Ovary (tissue), 9 donors: Measurements from ENCODE around the gene ANTXRL. TPM values are rescaled to one million over a fixed set of nuclear protein-coding genes. Genes with fewer than 3 reads are reported as not detected.
A peak's percentile ranks its signal among the peaks of the same experiment; 100 is the strongest.
"Not testable (repeated sequence)": the region's sequence is repeated elsewhere in the genome, so short reads cannot be mapped to it uniquely, and the experiment has no call there.

Source experiments
- DNase-seq, 5 donors: peaks; one replicate each; pipeline ENCODE4 v3.0.0-alpha.2; 2019 to 2020
- H3K27ac ChIP-seq, 2 donors: fragments of 200-600 bp; one replicate each; pipeline versions ENCODE4 v1.5.1 to v1.8.0; 2019 to 2022
- H3K27me3 ChIP-seq: fragments of 200-600 bp; one replicate; pipeline ENCODE4 v1.8.0; 2022
- H3K36me3 ChIP-seq: fragments of 200-600 bp; sonication (generic); one replicate; pipeline ENCODE4 v1.5.1; 2019
- H3K4me1 ChIP-seq: one replicate; pipeline ENCODE4 v1.8.1; 2013; ENCODE audit warnings: mild to moderate bottlenecking, moderate library complexity; ENCODE audit not compliant: insufficient read depth
- H3K4me3 ChIP-seq: fragments of 200-600 bp; sonication (generic); one replicate; pipeline ENCODE4 v1.5.1; 2017
- H3K9me3 ChIP-seq, 2 donors: fragments of 200-600 bp in 1 of 2; sonication (generic) in 1 of 2; one replicate each; pipeline versions ENCODE4 v1.5.1 to v1.8.1; 2013 to 2019; ENCODE audit warnings: mild to moderate bottlenecking in 1 of 2, moderate library complexity in 1 of 2
- EP300 ChIP-seq: sonication (generic); formaldehyde crosslinking; IDR thresholded peaks from one replicate; pipeline ENCODE4 v1.6.1; 2017; ENCODE audit warnings: antibody characterized with exemption
- POLR2A ChIP-seq: fragments of 450-650 bp; IDR thresholded peaks from one replicate; pipeline ENCODE4 v1.6.1; 2017; ENCODE audit warnings: antibody characterized with exemption, mild to moderate bottlenecking, moderate library complexity
- WGBS, 3 donors: extraction: QIAGEN DNeasy Blood & Tissue Kit in 1 of 3; methylation state at CpG; one replicate each; pipeline versions ENCODE4 v1.1.5 to v1.1.7; 2013 to 2017; 5-methylcytosine and 5-hydroxymethylcytosine counted together
- intact Hi-C, 4 donors: fragments of 100-400 bp; cut with DNase I; formaldehyde crosslinking; loops; one replicate each; pipeline versions ENCODE4 v1.11.0 to v1.15.1; 2022 to 2023
- polyA plus RNA-seq, 2 donors: library from polyadenylated mRNA; stranded (reverse); fragments of 200-250 nt in 1 of 2; fragments of 350-450 nt in 1 of 2; fragmentation: Illumina TruSeq in 1 of 2; extraction: RNeasy Lipid Tissue Mini Kit (QIAGEN cat#74804) in 1 of 2; gene quantifications; one replicate each; pipeline ENCODE4 v1.2.3, GENCODE V29; 2013 to 2014
- total RNA-seq, 7 donors: library from RNA; depleted of rRNA in 2 of 7; stranded (reverse); fragments of >200 nt in 2 of 7; fragmentation: NEBNext Ultra II Directional in 3 of 7; extraction: Animal tissue kit (Norgen Biotek cat#: 25700) in 3 of 7; gene quantifications; one replicate each; pipeline versions ENCODE4 v1.1.0 to v1.2.4, GENCODE V29; 2016 to 2023
- TF ChIP-seq, protein P1 (sequence below), 3 donors: fragments of 450-650 bp in 2 of 3; fragments of 200-600 bp in 1 of 3; IDR thresholded peaks; one replicate each; pipeline versions ENCODE4 v1.5.1 to v1.8.0; 2016 to 2022; ENCODE audit warnings: antibody characterized with exemption in 3 of 3, mild to moderate bottlenecking in 1 of 3
- donor health status: DM: no; HTN: no; CAD: no; lungs with moderate emphysema.
- donor health status: DM: no; HTN: no; CAD: no.
- donor health status: Bipolar disorder and iron deficiency.
- donor health status: DM: yes; HTN: yes; CAD: no.
- donor health status: DM: no; HTN: no; CAD: no.
- donor health status: DM: yes; HTN: yes; CAD: no.

ANTXRL gene
- total and polyA plus RNA-seq, 9 donors = 0.51 TPM; not detected in 8

- no peak for DNase-seq
- TF ChIP-seq, protein P1, sequence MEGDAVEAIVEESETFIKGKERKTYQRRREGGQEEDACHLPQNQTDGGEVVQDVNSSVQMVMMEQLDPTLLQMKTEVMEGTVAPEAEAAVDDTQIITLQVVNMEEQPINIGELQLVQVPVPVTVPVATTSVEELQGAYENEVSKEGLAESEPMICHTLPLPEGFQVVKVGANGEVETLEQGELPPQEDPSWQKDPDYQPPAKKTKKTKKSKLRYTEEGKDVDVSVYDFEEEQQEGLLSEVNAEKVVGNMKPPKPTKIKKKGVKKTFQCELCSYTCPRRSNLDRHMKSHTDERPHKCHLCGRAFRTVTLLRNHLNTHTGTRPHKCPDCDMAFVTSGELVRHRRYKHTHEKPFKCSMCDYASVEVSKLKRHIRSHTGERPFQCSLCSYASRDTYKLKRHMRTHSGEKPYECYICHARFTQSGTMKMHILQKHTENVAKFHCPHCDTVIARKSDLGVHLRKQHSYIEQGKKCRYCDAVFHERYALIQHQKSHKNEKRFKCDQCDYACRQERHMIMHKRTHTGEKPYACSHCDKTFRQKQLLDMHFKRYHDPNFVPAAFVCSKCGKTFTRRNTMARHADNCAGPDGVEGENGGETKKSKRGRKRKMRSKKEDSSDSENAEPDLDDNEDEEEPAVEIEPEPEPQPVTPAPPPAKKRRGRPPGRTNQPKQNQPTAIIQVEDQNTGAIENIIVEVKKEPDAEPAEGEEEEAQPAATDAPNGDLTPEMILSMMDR (IDR thresholded peaks at IDR 0.05) = no peak
- TF ChIP-seq POLR2A = no peak
- no peak for TF ChIP-seq EP300
- Histone ChIP-seq H3K27me3 (no peaks in the 10 kb centered on the region), H3K27ac (no peak overlapping the region), H3K36me3 (no peaks in the 10 kb centered on the region), H3K4me1 (no peaks in the 10 kb centered on the region), H3K4me3 (no peak overlapping the region), H3K9me3 (no peaks in the 10 kb centered on the region)
- 82 to 89% (median 85%) methylated on average over 13 of the region's 13 CpGs for WGBS, 3 donors
- intact Hi-C loops = no loop called here
Measured at GRCh38 chr10:46301721-46302479, 15.1 kb downstream of the ANTXRL start.

DNA sequence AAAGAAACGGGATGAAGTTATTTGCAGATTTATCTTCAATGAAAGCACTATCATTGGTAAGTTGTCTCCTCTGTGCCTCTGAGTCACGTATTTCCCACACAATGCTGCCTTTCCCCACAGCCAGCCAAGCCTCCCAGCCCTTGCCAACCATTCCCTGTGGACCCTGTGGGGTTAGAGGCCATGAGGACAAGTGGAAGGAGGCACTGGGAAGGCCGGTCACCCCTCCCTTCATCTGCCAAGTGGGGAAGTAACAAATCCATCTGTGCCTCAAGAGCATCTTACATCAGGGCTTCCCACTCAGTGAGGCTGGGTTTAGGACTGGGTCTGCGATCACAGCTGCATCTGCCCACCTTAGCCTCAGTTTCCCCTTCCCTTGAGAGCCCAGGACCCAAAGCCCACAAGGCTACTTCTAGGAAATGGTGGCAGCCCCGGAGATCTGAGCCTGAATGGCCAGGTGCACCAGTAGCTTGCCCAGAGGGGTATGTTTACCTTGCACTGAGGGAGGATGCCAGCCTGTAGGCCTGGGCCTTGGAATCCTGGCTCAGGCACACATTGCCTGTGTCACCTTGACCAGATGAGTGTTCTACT lies 16.1 kb downstream of the ANTXRL start:
- H3K27me3 ChIP-seq, DNase-seq, H3K4me3 ChIP-seq, intact Hi-C loops, H3K9me3 ChIP-seq, H3K36me3 ChIP-seq, H3K4me1 ChIP-seq, H3K27ac ChIP-seq: not testable (repeated sequence)
- WGBS, 3 donors = 78 to 89% (median 86%) methylated on average over 4 to 5 of the region's 5 CpGs

- no peak overlapping the region for H3K4me3 ChIP-seq
- intact Hi-C loops = no loop called here
- TF ChIP-seq POLR2A (no peak), EP300 (no peak)
- TF ChIP-seq, protein P1 (IDR thresholded peaks at IDR 0.05) = no peak
- H3K9me3 ChIP-seq = no peaks in the 10 kb centered on the region
- no peaks in the 10 kb centered on the region for H3K4me1 ChIP-seq
- no peak overlapping the region for H3K27ac ChIP-seq
- WGBS, 3 donors = 84 to 93% (median 92%) methylated on average over 3 of the region's 3 CpGs
- no peaks in the 10 kb centered on the region for H3K36me3 ChIP-seq
- DNase-seq = no peak
- no peaks in the 10 kb centered on the region for H3K27me3 ChIP-seq
Measured at GRCh38 chr10:46304062-46304461, 17.3 kb downstream of the ANTXRL start.

DNA sequence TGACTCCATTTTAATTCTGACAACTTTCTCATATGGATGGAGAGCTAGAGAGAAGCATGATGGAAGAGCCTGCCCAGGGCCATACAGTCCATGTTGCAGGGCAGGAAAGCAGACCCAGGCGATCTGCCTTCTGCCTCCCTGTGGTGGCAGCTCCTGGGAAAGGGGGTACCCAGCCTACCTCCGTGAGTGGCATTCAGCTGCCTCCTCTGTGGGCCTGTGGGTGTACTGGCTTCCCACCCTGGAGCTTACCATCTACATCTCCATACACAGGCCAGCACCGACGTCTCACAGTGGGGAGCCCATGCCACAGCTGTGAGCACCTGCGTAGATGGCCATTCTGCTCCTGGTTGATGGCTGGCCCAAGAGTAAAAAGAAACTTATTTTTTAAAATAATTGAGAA lies 17.9 kb downstream of the ANTXRL start:
- H3K27me3 ChIP-seq, H3K4me3 ChIP-seq, H3K36me3 ChIP-seq, H3K27ac ChIP-seq, intact Hi-C loops, H3K9me3 ChIP-seq, H3K4me1 ChIP-seq: not testable (repeated sequence)
- DNase-seq = peak in 1 of 5 donors; percentile 13
- 86 to 90% (median 89%) methylated on average over 5 of the region's 5 CpGs for WGBS, 3 donors

- peak in 2 of 5 donors; percentile 6 to 21 for DNase-seq
Measured at GRCh38 chr10:46305079-46305818, 18.5 kb downstream of the ANTXRL start.

More at GRCh38 chr10:46305079-46305818, 18.5 kb downstream of the ANTXRL start:
- 69 to 70% (median 70%) methylated on average over 10 of the region's 10 CpGs for WGBS, 3 donors
- H3K9me3 ChIP-seq = no peaks in the 10 kb centered on the region
- H3K27ac ChIP-seq = no peak overlapping the region
- intact Hi-C loops = no loop called here
- no peak overlapping the region for H3K4me3 ChIP-seq
- no peaks in the 10 kb centered on the region for H3K4me1 ChIP-seq
- H3K36me3 ChIP-seq = no peaks in the 10 kb centered on the region
- H3K27me3 ChIP-seq = no peaks in the 10 kb centered on the region
- TF ChIP-seq, protein P1 (IDR thresholded peaks at IDR 0.05) = no peak
- TF ChIP-seq POLR2A (no peak), EP300 (no peak)
